H9 (cell line): ENCODE results near the gene ETV4. TPM values are rescaled to one million over a fixed set of nuclear protein-coding genes. Genes with fewer than 3 reads are reported as not detected.
A peak's percentile ranks its signal among the peaks of the same experiment; 100 is the strongest.

Source experiments
- DNase-seq: peaks from one replicate; pipeline ENCODE4 v3.0.0-alpha.2; 2017
- H2AFZ ChIP-seq: one replicate; pipeline ENCODE4 v1.6.1; 2013; ENCODE audit warnings: mild to moderate bottlenecking, low read length, control low read depth, moderate library complexity
- H2AK5ac ChIP-seq: 2 replicates; pipeline ENCODE4 v1.6.1; 2013; ENCODE audit warnings: low read length, control low read depth, mixed read lengths; ENCODE audit not compliant: insufficient read length
- H2BK120ac ChIP-seq: one replicate; pipeline ENCODE4 v1.6.1; 2013; ENCODE audit warnings: low read depth, mild to moderate bottlenecking, low read length, control low read depth, inconsistent platforms; ENCODE audit not compliant: poor library complexity, severe bottlenecking
- H2BK12ac ChIP-seq: 2 replicates; pipeline ENCODE4 v1.6.1; 2013; ENCODE audit warnings: low read length, control low read depth, mixed read lengths, low read depth; ENCODE audit not compliant: insufficient read length
- H2BK15ac ChIP-seq: 2 replicates; pipeline ENCODE4 v1.6.1; 2013; ENCODE audit warnings: low read depth, low read length, control low read depth
- H2BK20ac ChIP-seq: one replicate; pipeline ENCODE4 v1.6.1; 2013; ENCODE audit warnings: low read depth, mild to moderate bottlenecking, low read length, control low read depth, inconsistent platforms; ENCODE audit not compliant: poor library complexity, severe bottlenecking
- H2BK5ac ChIP-seq: 2 replicates; pipeline ENCODE4 v1.6.1; 2013; ENCODE audit warnings: low read length, control low read depth, mixed read lengths; ENCODE audit not compliant: insufficient read length
- H3K14ac ChIP-seq: 2 replicates; pipeline ENCODE4 v1.6.1; 2013; ENCODE audit warnings: low read length, control low read depth; ENCODE audit not compliant: insufficient read depth
- H3K18ac ChIP-seq: 2 replicates; pipeline ENCODE4 v1.6.1; 2013; ENCODE audit warnings: low read depth, mild to moderate bottlenecking, mixed read lengths, low read length, control low read depth; ENCODE audit not compliant: insufficient read length
- H3K23ac ChIP-seq: 2 replicates; pipeline ENCODE4 v1.6.1; 2013; ENCODE audit warnings: low read length, control low read depth, mixed read lengths, low read depth; ENCODE audit not compliant: insufficient read length
- H3K23me2 ChIP-seq: 2 replicates; pipeline ENCODE4 v1.6.1; 2013; ENCODE audit warnings: low read depth, mild to moderate bottlenecking, mixed read lengths, low read length, control low read depth; ENCODE audit not compliant: insufficient read length, poor library complexity, severe bottlenecking
- H3K27ac ChIP-seq: 2 replicates; pipeline ENCODE4 v1.5.1; 2013; ENCODE audit warnings: low read length, control low read depth, mixed read lengths, low read depth; ENCODE audit not compliant: insufficient read length
- H3K27me3 ChIP-seq: 2 replicates; pipeline ENCODE4 v1.6.1; 2013; ENCODE audit warnings: low read length, control low read depth, inconsistent platforms; ENCODE audit not compliant: insufficient read depth
- H3K4ac ChIP-seq: 2 replicates; pipeline ENCODE4 v1.6.1; 2013; ENCODE audit warnings: low read depth, mild to moderate bottlenecking, control low read depth, inconsistent platforms, low read length, moderate library complexity
- H3K4me1 ChIP-seq: 2 replicates; pipeline ENCODE4 v1.6.1; 2013; ENCODE audit warnings: low read length, control low read depth, inconsistent platforms; ENCODE audit not compliant: insufficient read depth
- H3K4me2 ChIP-seq: 2 replicates; pipeline ENCODE4 v1.6.1; 2013; ENCODE audit warnings: low read length, control low read depth, mixed read lengths; ENCODE audit not compliant: insufficient read length, insufficient read depth
- H3K56ac ChIP-seq: 2 replicates; pipeline ENCODE4 v1.6.1; 2013; ENCODE audit warnings: low read depth, mild to moderate bottlenecking, mixed read lengths, low read length, control low read depth; ENCODE audit not compliant: insufficient read length
- H3K79me1 ChIP-seq: 2 replicates; pipeline ENCODE4 v1.6.1; 2013; ENCODE audit warnings: low read depth, mild to moderate bottlenecking, moderate library complexity, low read length, control low read depth, inconsistent platforms; ENCODE audit not compliant: insufficient read depth, poor library complexity, severe bottlenecking
- H3K79me2 ChIP-seq: 2 replicates; pipeline ENCODE4 v1.6.1; 2013; ENCODE audit warnings: low read length, control low read depth, inconsistent platforms; ENCODE audit not compliant: insufficient read depth
- H3K9ac ChIP-seq: 2 replicates; pipeline ENCODE4 v1.6.1; 2013; ENCODE audit warnings: low read length, control low read depth, mixed read lengths; ENCODE audit not compliant: insufficient read length; ENCODE audit errors: extremely low read depth
- H3K9me3 ChIP-seq: one replicate; pipeline ENCODE4 v1.6.1; 2013; ENCODE audit warnings: low read depth, low read length, inconsistent platforms; ENCODE audit not compliant: control insufficient read depth
- H3T11ph ChIP-seq: one replicate; pipeline ENCODE4 v1.6.1; 2013; ENCODE audit warnings: mild to moderate bottlenecking, low read length, control low read depth, inconsistent platforms
- H4K20me1 ChIP-seq: one replicate; pipeline ENCODE4 v1.6.1; 2013; ENCODE audit not compliant: control insufficient read depth, insufficient read length, insufficient read depth
- H4K5ac ChIP-seq: 2 replicates; pipeline ENCODE4 v1.6.1; 2013; ENCODE audit warnings: low read depth, mild to moderate bottlenecking, mixed read lengths, low read length, control low read depth; ENCODE audit not compliant: insufficient read length
- H4K8ac ChIP-seq: replicated peaks from 2 replicates; pipeline ENCODE4 v1.6.1; 2013; ENCODE audit warnings: low read length, control low read depth, mixed read lengths, low read depth; ENCODE audit not compliant: insufficient read length
- H4K91ac ChIP-seq: 2 replicates; pipeline ENCODE4 v1.6.1; 2013; ENCODE audit warnings: low read depth, mild to moderate bottlenecking, moderate library complexity, mixed read lengths, low read length, control low read depth; ENCODE audit not compliant: insufficient read length
- H3K27ac Mint-ChIP-seq, 3 experiments: 2 replicates in 2 of 3; 3 replicates in 1 of 3; pipeline ENCODE4 v1.8.0; 2020 to 2021; ENCODE audit warnings: mixed read lengths in 3 of 3, mild to moderate bottlenecking in 1 of 3, moderate library complexity in 1 of 3
- H3K27me3 Mint-ChIP-seq: 2 replicates; pipeline ENCODE4 v1.8.0; 2021; ENCODE audit warnings: low read depth, mild to moderate bottlenecking, moderate library complexity, mixed read lengths
- H3K36me3 Mint-ChIP-seq, 3 experiments: 2 replicates in 2 of 3; 3 replicates in 1 of 3; pipeline ENCODE4 v1.8.0; 2020 to 2021; ENCODE audit warnings: low read depth in 3 of 3, mixed read lengths in 3 of 3; ENCODE audit not compliant: insufficient read depth in 1 of 3
- H3K4me1 Mint-ChIP-seq, 2 experiments: 2 replicates each; pipeline ENCODE4 v1.8.0; 2020; ENCODE audit warnings: mixed read lengths in 2 of 2
- H3K4me3 Mint-ChIP-seq, 2 experiments: 2 replicates in 1 of 2; 3 replicates in 1 of 2; pipeline ENCODE4 v1.8.0; 2020 to 2021; ENCODE audit warnings: mild to moderate bottlenecking in 2 of 2, mixed read lengths in 2 of 2, moderate library complexity in 1 of 2
- H3K9me3 Mint-ChIP-seq, 2 experiments: 2 replicates in 1 of 2; 3 replicates in 1 of 2; pipeline ENCODE4 v1.8.0; 2020; ENCODE audit warnings: mild to moderate bottlenecking in 2 of 2, mixed read lengths in 2 of 2, moderate library complexity in 1 of 2
- CTCF ChIP-seq: fragments of 200-600 bp; sonication (generic); conservative IDR thresholded peaks from 3 replicates; pipeline ENCODE4 v1.8.0; 2021; ENCODE audit warnings: antibody characterized with exemption, mild to moderate bottlenecking
- WGBS: extraction: QIAGEN DNeasy Blood & Tissue Kit; methylation state at CpG from one replicate; pipeline ENCODE4 v1.1.7; 2013; ENCODE audit warnings: missing lambda C conversion rate, low lambda C conversion rate, mixed read lengths; ENCODE audit not compliant: insufficient read length; ENCODE audit errors: extremely low coverage; 5-methylcytosine and 5-hydroxymethylcytosine counted together
- total RNA-seq: library from RNA; stranded (reverse); gene quantifications from 2 replicates; pipeline ENCODE4 v1.2.1, GENCODE V29; 2021

Gene ETV4
- total RNA-seq, 1 experiment from 2014 or later, result 74.4 TPM

GRCh38 chr17:43578699-43579565, 32.8 kb upstream of the ETV4 start:
- peak; percentile 70 for DNase-seq
- no CpG with 5 or more reads among the region's 13 CpGs for whole genome bisulfite sequencing
- Histone ChIP-seq H2AFZ (no peak overlapping the region), H3K4me2 (no peak overlapping the region), H3K79me2 (no peaks in the 10 kb centered on the region), H3K27me3 (no peaks in the 10 kb centered on the region), H2BK120ac (no peak overlapping the region), H3K4me1 (no peaks in the 10 kb centered on the region), H3K4ac (no peak overlapping the region), H3K27ac (no peak overlapping the region), H3K23me2 (peaks cover 3% of the 10 kb centered on the region), H2BK20ac (no peak overlapping the region), H2AK5ac (no peak overlapping the region), H2BK12ac (no peak overlapping the region), H3K56ac (no peak overlapping the region), H4K8ac (no peak overlapping the region), H3T11ph (no peak overlapping the region), H3K14ac (peak overlapping the region; percentile 5), H3K9me3 (no peaks in the 10 kb centered on the region), H2BK5ac (no peak overlapping the region), H4K20me1 (no peaks in the 10 kb centered on the region), H3K9ac (no peak overlapping the region), H4K5ac (no peak overlapping the region), H4K91ac (no peak overlapping the region), H2BK15ac (no peak overlapping the region), H3K23ac (no peak overlapping the region), H3K79me1 (no peaks in the 10 kb centered on the region), H3K18ac (peak overlapping the region; percentile 7)
- Mint-ChIP-seq H3K4me3 (no peak overlapping the region; a peak in 1 of 5 replicates), H3K27ac (peak overlapping the region; percentile 24 to 86 (median 78); a peak in 5 of 7 replicates), H3K9me3 (no peaks in the 10 kb centered on the region; a peak in 1 of 5 replicates), H3K27me3 (peaks cover 2% of the 10 kb centered on the region; the same call in 1 of the 2 replicates), H3K4me1 (peaks cover 35 to 36% of the 10 kb centered on the region in 2 experiments), H3K36me3 (no peaks in the 10 kb centered on the region)
- no peak for TF ChIP-seq CTCF
